Osteoblast (primary cell): ENCODE measurements around the gene CSPG4. TPM values are rescaled to one million over a fixed set of nuclear protein-coding genes. Genes with fewer than 3 reads are reported as not detected.
"Not testable (repeated sequence)": the region's sequence is repeated elsewhere in the genome, so short reads cannot be mapped to it uniquely, and the experiment has no call there.

Experiments
- DNase-seq: peaks from one replicate; pipeline ENCODE4 v3.0.0; 2011; ENCODE audit warnings: low spot score, mixed read lengths; ENCODE audit not compliant: insufficient read length; ENCODE audit errors: missing footprints
- H2AFZ ChIP-seq: 2 replicates; pipeline ENCODE4 v1.6.0; 2011; ENCODE audit warnings: mild to moderate bottlenecking, low read length
- H3K27ac ChIP-seq: 2 replicates; pipeline ENCODE4 v1.5.1; 2011; ENCODE audit warnings: mild to moderate bottlenecking, low read depth, low read length, moderate library complexity
- H3K27me3 ChIP-seq: 2 replicates; pipeline ENCODE4 v1.6.0; 2012; ENCODE audit warnings: mild to moderate bottlenecking, control low read depth, inconsistent platforms, low read length, moderate library complexity; ENCODE audit not compliant: insufficient read depth
- H3K36me3 ChIP-seq: 2 replicates; pipeline ENCODE4 v1.5.1; 2011; ENCODE audit warnings: mild to moderate bottlenecking, low read length, control low read depth, moderate library complexity; ENCODE audit not compliant: insufficient read depth
- H3K4me1 ChIP-seq: 2 replicates; pipeline ENCODE4 v1.5.1; 2011; ENCODE audit warnings: mild to moderate bottlenecking, low read length, control low read depth, moderate library complexity; ENCODE audit not compliant: insufficient read depth
- H3K4me2 ChIP-seq: 2 replicates; pipeline ENCODE4 v1.6.0; 2011; ENCODE audit warnings: mild to moderate bottlenecking, low read length; ENCODE audit not compliant: insufficient read depth
- H3K4me3 ChIP-seq: fragments of 200-600 bp; sonication (generic); 3 replicates; pipeline ENCODE4 v1.5.1; 2012; ENCODE audit warnings: mild to moderate bottlenecking, low read length, inconsistent platforms; ENCODE audit not compliant: insufficient read depth
- H3K79me2 ChIP-seq: 2 replicates; pipeline ENCODE4 v1.6.0; 2012; ENCODE audit warnings: mild to moderate bottlenecking, low read length, control low read depth, inconsistent platforms; ENCODE audit not compliant: insufficient read depth
- H3K9me3 ChIP-seq: 2 replicates; pipeline ENCODE4 v1.5.1; 2011; ENCODE audit warnings: low read depth, low read length, control low read depth
- H4K20me1 ChIP-seq: 2 replicates; pipeline ENCODE4 v1.6.0; 2012; ENCODE audit warnings: mild to moderate bottlenecking, low read length, control low read depth; ENCODE audit not compliant: insufficient read depth
- total RNA-seq: library from RNA; depleted of rRNA; stranded (reverse); fragments of >200 nt; gene quantifications from 2 replicates; pipeline ENCODE4 v1.2.3, GENCODE V29; 2012
- TF ChIP-seq, protein P1 (sequence below): IDR thresholded peaks from 2 replicates; pipeline ENCODE4 v1.5.1; 2011; ENCODE audit warnings: mild to moderate bottlenecking, low read depth, low read length, moderate library complexity; ENCODE audit errors: extremely low read depth

CSPG4 gene
- total RNA-seq, 1 donor: 20.3 TPM

DNA sequence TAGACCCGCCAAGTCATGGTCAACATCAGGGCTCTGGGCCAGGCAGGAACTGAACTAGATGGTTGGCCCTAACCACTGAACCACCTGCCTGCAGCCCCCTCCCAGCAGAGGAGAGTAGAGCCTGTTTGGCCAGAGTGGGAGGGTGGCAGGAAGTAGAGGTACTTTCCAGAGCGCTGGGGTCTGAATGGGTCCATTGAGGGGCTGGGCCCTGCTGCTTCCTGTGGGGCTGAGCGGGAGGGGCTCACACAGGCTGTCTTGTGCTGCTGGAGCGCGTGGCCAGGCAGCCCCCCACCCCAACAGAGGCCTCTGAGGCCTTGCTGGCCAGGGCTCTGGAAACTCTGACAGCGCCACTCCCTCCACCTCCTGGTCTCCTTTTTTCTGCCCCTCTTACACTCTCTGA lies 17.4 kb downstream of the CSPG4 start:
- no peak overlapping the region for H3K4me2 ChIP-seq
- TF ChIP-seq, protein P1, sequence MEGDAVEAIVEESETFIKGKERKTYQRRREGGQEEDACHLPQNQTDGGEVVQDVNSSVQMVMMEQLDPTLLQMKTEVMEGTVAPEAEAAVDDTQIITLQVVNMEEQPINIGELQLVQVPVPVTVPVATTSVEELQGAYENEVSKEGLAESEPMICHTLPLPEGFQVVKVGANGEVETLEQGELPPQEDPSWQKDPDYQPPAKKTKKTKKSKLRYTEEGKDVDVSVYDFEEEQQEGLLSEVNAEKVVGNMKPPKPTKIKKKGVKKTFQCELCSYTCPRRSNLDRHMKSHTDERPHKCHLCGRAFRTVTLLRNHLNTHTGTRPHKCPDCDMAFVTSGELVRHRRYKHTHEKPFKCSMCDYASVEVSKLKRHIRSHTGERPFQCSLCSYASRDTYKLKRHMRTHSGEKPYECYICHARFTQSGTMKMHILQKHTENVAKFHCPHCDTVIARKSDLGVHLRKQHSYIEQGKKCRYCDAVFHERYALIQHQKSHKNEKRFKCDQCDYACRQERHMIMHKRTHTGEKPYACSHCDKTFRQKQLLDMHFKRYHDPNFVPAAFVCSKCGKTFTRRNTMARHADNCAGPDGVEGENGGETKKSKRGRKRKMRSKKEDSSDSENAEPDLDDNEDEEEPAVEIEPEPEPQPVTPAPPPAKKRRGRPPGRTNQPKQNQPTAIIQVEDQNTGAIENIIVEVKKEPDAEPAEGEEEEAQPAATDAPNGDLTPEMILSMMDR: no peak
- DNase-seq: no peak
- H3K4me1 ChIP-seq: peaks cover 31% of the 10 kb centered on the region
- no peak overlapping the region for H2AFZ ChIP-seq
- no peaks in the 10 kb centered on the region for H3K27me3 ChIP-seq
- no peak overlapping the region for H3K4me3 ChIP-seq
- peaks cover 6% of the 10 kb centered on the region for H4K20me1 ChIP-seq
- H3K36me3 ChIP-seq: no peaks in the 10 kb centered on the region
- no peak overlapping the region for H3K27ac ChIP-seq
- peaks cover 6% of the 10 kb centered on the region for H3K79me2 ChIP-seq
- H3K9me3 ChIP-seq: no peaks in the 10 kb centered on the region

DNA sequence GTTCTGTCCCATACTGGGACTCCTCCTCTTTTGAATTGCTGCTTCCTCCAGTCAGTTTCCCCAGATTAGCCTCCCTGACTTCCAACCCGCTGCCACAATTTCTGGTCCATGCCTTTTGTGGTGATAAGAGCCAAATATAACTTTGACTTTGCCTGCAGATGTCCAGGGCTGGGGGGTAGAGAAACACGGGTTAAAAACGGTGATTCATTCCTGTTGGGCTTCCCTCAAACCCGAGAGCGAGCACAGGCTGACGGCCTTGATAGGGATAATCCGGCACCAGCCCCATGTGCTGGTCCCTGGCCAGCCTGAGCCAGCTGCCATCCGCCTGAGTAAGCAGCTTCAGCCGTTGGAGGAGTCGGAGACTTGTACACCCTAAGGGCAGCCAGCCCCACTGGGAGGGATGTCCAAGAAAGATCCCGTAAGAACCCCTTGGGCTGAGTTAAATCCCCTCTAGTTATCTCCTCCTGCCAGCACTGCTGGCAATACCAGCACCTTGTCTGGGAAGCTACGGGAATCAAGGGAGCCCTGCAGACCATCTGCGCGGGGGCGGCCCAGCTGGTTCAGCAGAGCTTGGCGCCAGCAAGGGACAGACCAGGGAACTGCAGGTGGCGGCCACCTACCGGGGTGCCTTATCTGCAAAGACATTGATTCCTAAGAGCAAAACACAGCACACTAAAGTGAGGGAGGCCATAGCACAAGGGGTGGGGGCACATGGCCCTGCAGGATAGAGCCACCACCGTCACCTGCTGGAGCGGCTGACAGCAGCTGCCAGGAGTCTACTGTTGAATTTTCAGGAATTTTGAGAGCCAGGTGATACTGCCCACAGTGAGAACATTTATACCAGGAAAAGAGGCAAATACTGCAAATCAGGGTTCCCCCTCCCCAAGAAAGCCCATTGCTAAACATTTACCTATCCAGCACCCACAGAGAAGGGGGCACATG lies 18.1 kb downstream of the CSPG4 start:
- H3K4me3 ChIP-seq: peak overlapping the region; percentile 18
- peak overlapping the region; percentile 59 for H3K27ac ChIP-seq
- H3K4me1 ChIP-seq: peaks cover 25% of the 10 kb centered on the region

DNA sequence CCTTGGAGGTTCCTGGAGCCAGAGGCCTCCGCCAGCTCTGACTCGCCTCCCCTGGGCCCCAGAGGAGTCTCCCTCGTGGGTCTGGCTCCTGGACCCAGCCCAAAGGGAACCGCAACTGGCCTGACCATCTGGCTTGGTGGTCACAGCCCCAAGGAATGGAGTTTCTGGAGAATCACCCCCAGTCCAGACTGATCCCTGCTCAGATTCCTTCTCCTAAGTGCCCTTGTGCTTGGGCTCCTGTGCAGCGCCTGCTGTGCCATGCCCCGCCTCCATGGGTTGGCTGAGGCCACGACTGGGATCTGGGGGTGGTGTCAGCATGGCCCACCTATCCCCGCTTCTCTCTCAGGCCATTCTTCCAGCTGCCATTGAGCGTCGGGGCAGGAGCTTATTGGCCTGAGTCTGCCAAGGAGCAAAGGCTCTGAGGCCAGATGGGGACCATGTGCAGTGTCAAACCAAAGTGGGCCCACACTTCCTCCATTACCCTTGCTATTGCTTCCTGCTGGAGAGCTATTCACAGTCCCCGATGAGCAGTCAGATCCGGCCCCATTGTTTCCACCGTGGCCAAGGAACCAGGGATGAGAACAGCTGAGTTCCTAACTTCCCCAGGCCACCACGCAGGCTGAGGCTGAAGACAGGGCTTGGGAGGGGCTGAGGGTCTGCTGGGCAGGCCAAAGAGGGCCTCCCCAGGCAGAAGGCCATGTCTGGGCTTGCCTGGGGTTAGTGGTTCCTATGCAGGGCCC lies 19.0 kb downstream of the CSPG4 start:
- Histone ChIP-seq H3K27ac (peak overlapping the region; percentile 59), H3K79me2 (peaks cover 6% of the 10 kb centered on the region), H4K20me1 (peaks cover 4% of the 10 kb centered on the region), H3K4me3 (no peak overlapping the region), H3K9me3 (no peaks in the 10 kb centered on the region), H3K4me1 (peaks cover 23% of the 10 kb centered on the region), H2AFZ (peak overlapping the region; percentile 16), H3K27me3 (no peaks in the 10 kb centered on the region), H3K36me3 (no peaks in the 10 kb centered on the region), H3K4me2 (peak overlapping the region; percentile 64)
- TF ChIP-seq, protein P1: no peak
- peak; percentile 97 for DNase-seq

More for the DNA sequence above, 18.1 kb downstream of the CSPG4 start:
- Histone ChIP-seq H4K20me1 (peaks cover 4% of the 10 kb centered on the region), H3K36me3 (no peaks in the 10 kb centered on the region), H2AFZ (peak overlapping the region; percentile 16), H3K27me3 (no peaks in the 10 kb centered on the region), H3K79me2 (peaks cover 6% of the 10 kb centered on the region), H3K4me2 (peak overlapping the region; percentile 64), H3K9me3 (no peaks in the 10 kb centered on the region)
- DNase-seq: peak; percentile 99
- TF ChIP-seq, protein P1: peak; percentile 40

DNA sequence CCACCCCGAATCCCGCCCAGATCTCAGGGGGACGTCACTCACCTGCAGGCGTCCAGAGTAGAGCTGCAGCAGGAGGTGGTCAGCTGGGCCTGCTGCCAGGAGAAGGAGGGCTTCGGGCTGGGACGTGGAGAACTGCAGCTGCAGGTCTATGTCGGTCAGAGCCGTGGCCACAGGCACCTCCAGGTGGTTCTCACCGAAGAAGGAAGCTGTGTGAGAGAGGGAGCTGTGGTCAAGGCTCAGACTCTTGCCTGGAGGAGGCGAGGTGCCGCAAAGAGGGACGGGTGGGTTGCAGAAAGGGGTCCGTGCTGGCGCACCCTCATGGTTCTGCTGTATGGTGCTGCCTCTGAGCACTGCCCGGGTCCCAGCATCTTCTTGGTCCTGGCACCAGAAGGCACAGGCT lies 19.6 kb downstream of the CSPG4 start:
- not testable (repeated sequence) for H3K36me3 ChIP-seq, H3K79me2 ChIP-seq, H3K4me3 ChIP-seq, DNase-seq, H4K20me1 ChIP-seq, H3K4me2 ChIP-seq, H3K27me3 ChIP-seq, H2AFZ ChIP-seq, H3K9me3 ChIP-seq
- Histone ChIP-seq H3K4me1 (peaks cover 23% of the 10 kb centered on the region), H3K27ac (peak overlapping the region; percentile 59)

DNA sequence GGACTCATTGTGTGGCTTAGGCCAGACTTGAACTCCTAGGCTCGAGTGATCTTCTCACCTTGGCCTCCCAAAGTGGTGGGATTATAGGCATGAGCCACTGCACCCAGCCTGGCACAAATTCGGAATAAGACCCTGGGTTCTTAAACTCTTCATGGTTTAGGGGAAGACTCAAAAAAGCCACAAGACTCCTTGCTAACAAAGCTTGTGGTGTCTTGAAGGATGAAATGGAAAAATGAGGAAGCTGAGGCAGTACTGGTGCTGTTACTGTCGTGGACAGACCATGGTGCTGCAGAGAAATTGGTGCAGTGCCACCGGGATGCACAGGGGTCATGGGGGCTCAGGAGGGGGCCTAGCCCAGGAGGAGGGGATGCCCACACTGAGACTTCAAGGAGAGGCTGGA lies 20.3 kb downstream of the CSPG4 start:
- H3K36me3 ChIP-seq: not testable (repeated sequence)

DNA sequence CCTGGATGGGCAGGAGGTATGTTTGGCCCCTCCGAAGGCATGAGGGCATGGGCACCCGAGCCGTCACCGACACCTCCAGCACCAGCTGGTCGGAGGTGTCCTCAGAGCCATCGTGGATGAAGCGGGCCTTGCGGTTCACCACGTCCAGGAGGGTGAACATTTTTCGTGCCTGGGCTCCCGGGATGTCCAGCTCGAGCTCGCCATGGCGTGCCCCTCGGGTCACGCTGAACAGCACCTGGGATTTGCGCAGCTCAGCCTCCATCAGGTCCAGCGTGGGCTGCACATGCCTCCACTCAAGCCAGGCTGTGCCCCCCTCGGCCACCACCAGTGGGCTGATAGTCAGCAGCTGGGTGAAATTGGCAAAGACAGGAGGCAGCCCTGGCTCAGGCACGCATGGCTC lies 23.2 kb downstream of the CSPG4 start:
- H3K9me3 ChIP-seq, H3K27ac ChIP-seq, H3K4me2 ChIP-seq, DNase-seq, H3K4me3 ChIP-seq, H2AFZ ChIP-seq, H3K36me3 ChIP-seq, H3K27me3 ChIP-seq, H4K20me1 ChIP-seq, H3K79me2 ChIP-seq: not testable (repeated sequence)
- peaks cover 14% of the 10 kb centered on the region for H3K4me1 ChIP-seq

More for the DNA sequence above, 20.3 kb downstream of the CSPG4 start:
- peaks cover 23% of the 10 kb centered on the region for H3K4me1 ChIP-seq
- DNase-seq, H4K20me1 ChIP-seq, H3K27me3 ChIP-seq, H3K79me2 ChIP-seq, H3K27ac ChIP-seq, H2AFZ ChIP-seq, H3K4me2 ChIP-seq, H3K4me3 ChIP-seq, H3K9me3 ChIP-seq: not testable (repeated sequence)
